HG02642 (cell line): ENCODE results near the gene RPL11.
"Not testable (repeated sequence)": the region's sequence is repeated elsewhere in the genome, so short reads cannot be mapped to it uniquely, and the experiment has no call there.

Source experiments
- ATAC-seq: cut with Tn5 transposase; IDR thresholded peaks from one replicate; pipeline ENCODE4 v1.9.1; 2021; ENCODE audit warnings: mild to moderate bottlenecking; ENCODE audit not compliant: unreplicated experiment, poor library complexity

The RPL11 gene

GRCh38 chr1:23726686-23727085, 35.1 kb downstream of the RPL11 start:
- ATAC-seq = no peak

GRCh38 chr1:23727362-23727811, 35.8 kb downstream of the RPL11 start:
- no peak for ATAC-seq

GRCh38 chr1:23732363-23733224, 41.0 kb downstream of the RPL11 start:
- no peak for ATAC-seq

- not testable (repeated sequence) for ATAC-seq
Measured at GRCh38 chr1:23733281-23733680, 41.7 kb downstream of the RPL11 start.

GRCh38 chr1:23736437-23737134, 45.0 kb downstream of the RPL11 start:
- no peak for ATAC-seq

- no peak for ATAC-seq
Measured at GRCh38 chr1:23741609-23742008, 50.0 kb downstream of the RPL11 start.

GRCh38 chr1:23742670-23743286, 51.2 kb downstream of the RPL11 start:
- ATAC-seq = peak; percentile 26

- ATAC-seq = peak; percentile 85
Measured at GRCh38 chr1:23743287-23744152, 51.9 kb downstream of the RPL11 start, which contains the start of gene ELOA. Gene ELOA (plus strand): TSS chr1:23743471. CDS start chr1:23743504, 33 bp downstream.

- ATAC-seq = no peak
Measured at GRCh38 chr1:23745515-23745914, 53.9 kb downstream of the RPL11 start.
